K562 (cell line): ENCODE data around the gene CFAP20DC. TPM values are rescaled to one million over a fixed set of nuclear protein-coding genes. Genes with fewer than 3 reads are reported as not detected.

ENCODE experiments used
- BHLHE40 ChIP-seq: IDR thresholded peaks from 2 replicates; pipeline ENCODE4 v1.6.1; 2011; ENCODE audit warnings: low read length, improper control_type of control experiment
- CBFB ChIP-seq: sonication (generic); formaldehyde crosslinking; IDR thresholded peaks from 2 replicates; pipeline ENCODE4 v1.4.0; 2020; ENCODE audit warnings: mild to moderate bottlenecking, missing genetic modification reagents
- CXXC5 ChIP-seq: fragments of 250-450 bp; sonication (Bioruptor Pico); IDR thresholded peaks from 2 replicates; pipeline ENCODE4 v1.8.0; 2022; ENCODE audit warnings: inconsistent platforms, mild to moderate bottlenecking, moderate library complexity
- DLX4 ChIP-seq: fragments of 250-450 bp; sonication (Bioruptor Pico); IDR thresholded peaks from 2 replicates; pipeline ENCODE4 v1.6.1; 2021; ENCODE audit warnings: mild to moderate bottlenecking
- DPF2 ChIP-seq: fragments of 450-650 bp; IDR thresholded peaks from 2 replicates; pipeline ENCODE4 v1.6.1; 2016
- HBP1 ChIP-seq: fragments of 450-650 bp; formaldehyde crosslinking; IDR thresholded peaks from 2 replicates; pipeline ENCODE4 v1.4.0; 2022; ENCODE audit warnings: missing genetic modification characterization
- NRF1 ChIP-seq, 2 experiments: fragments of 450-650 bp; IDR thresholded peaks in 1 of 2; conservative IDR thresholded peaks in 1 of 2; 2 replicates each; pipeline ENCODE4 v1.6.1; 2014; ENCODE audit warnings: mild to moderate bottlenecking in 2 of 2
- PHTF2 ChIP-seq: fragments of 250-450 bp; sonication (Bioruptor Pico); IDR thresholded peaks from 2 replicates; pipeline ENCODE4 v1.5.0; 2021; ENCODE audit warnings: mild to moderate bottlenecking
- PYGO2 ChIP-seq: fragments of 450-650 bp; IDR thresholded peaks from 2 replicates; pipeline ENCODE4 v1.6.1; 2016; ENCODE audit warnings: mild to moderate bottlenecking, missing genetic modification characterization, moderate library complexity, missing compliant biosample characterization
- SOX6 ChIP-seq: fragments of 450-650 bp; IDR thresholded peaks from 2 replicates; pipeline ENCODE4 v1.6.1; 2014; ENCODE audit warnings: mild to moderate bottlenecking
- SRSF1 ChIP-seq: fragments of 200-400 bp; formaldehyde crosslinking; IDR thresholded peaks from 2 replicates; pipeline ENCODE4 v1.6.1; 2017; ENCODE audit warnings: mild to moderate bottlenecking, low read depth, low read length, moderate library complexity
- TAF1 ChIP-seq: IDR thresholded peaks from 2 replicates; pipeline ENCODE4 v1.6.1; 2011; ENCODE audit warnings: mild to moderate bottlenecking, low read length, moderate library complexity; ENCODE audit not compliant: insufficient read depth, control insufficient read depth, severe bottlenecking; ENCODE audit errors: extremely low read depth
- ZBTB40 ChIP-seq, 2 experiments: fragments of 450-650 bp in 1 of 2; sonication (generic) in 1 of 2; formaldehyde crosslinking in 1 of 2; IDR thresholded peaks; 2 replicates each; pipeline versions ENCODE4 v1.7.1 to v1.9.0; 2016 to 2022; ENCODE audit warnings: inconsistent platforms in 1 of 2, mild to moderate bottlenecking in 1 of 2, missing genetic modification reagents in 1 of 2
- ZNF133 ChIP-seq: fragments of 250-450 bp; sonication (Bioruptor Pico); IDR thresholded peaks from 2 replicates; pipeline ENCODE4 v1.4.0; 2020; ENCODE audit warnings: mild to moderate bottlenecking
- ZNF655 ChIP-seq: fragments of 250-450 bp; sonication (Bioruptor Pico); IDR thresholded peaks from 2 replicates; pipeline ENCODE4 v1.5.0; 2021
- polyA plus RNA-seq, 8 experiments: library from polyadenylated mRNA; depleted of rRNA in 4 of 8; stranded (reverse) in 5 of 8; unstranded in 3 of 8; fragments of >200 nt; fragmentation: Nextera tagmentation in 2 of 8; fragmentation: Illumina TruSeq in 1 of 8; extraction: Ambion mirVana in 2 of 8; extraction: Trizol in 1 of 8; gene quantifications; 2 replicates each; pipeline versions ENCODE4 v1.2.1 to v1.2.3, GENCODE V29; 2011 to 2014; ENCODE audit warnings: inconsistent platforms in 1 of 8, missing spikeins in 1 of 8
- total RNA-seq, 7 experiments: library from RNA; depleted of rRNA in 6 of 7; stranded (reverse); fragments of >200 nt in 6 of 7; fragmentation: Illumina TruSeq in 2 of 7; extraction: Trizol in 2 of 7; gene quantifications; 2 replicates each; pipeline versions ENCODE4 v1.2.1 to v1.2.3, GENCODE V29; 2011 to 2021; ENCODE audit warnings: low replicate concordance in 1 of 7

CFAP20DC gene
- total and polyA plus RNA-seq, 9 of the 15 experiments (the other 6 are each of a cell fraction or from before 2014, with no cell fraction given), result 1.6 to 5.9 (median 4.6) TPM

GRCh38 chr3:58857402-58857801, 192.4 kb downstream of the CFAP20DC start (continued):
- TF ChIP-seq ZBTB40 (IDR thresholded peaks at IDR 0.05) (no peak), ZBTB40 (CRISPR knock-in tag; IDR thresholded peaks at IDR 0.05) (no peak), TAF1 (no peak), SRSF1 (no peak), PYGO2 (tag) (no peak), CXXC5 (no peak), ZNF655 (CRISPR knock-in tag) (no peak), BHLHE40 (no peak), HBP1 (CRISPR knock-in tag) (no peak), PHTF2 (no peak), DLX4 (CRISPR knock-in tag) (no peak), CBFB (CRISPR knock-in tag) (no peak), SOX6 (no peak), DPF2 (no peak), ZNF133 (no peak), NRF1 (conservative IDR thresholded peaks at IDR 0.05 in 1 of 2, IDR thresholded peaks at IDR 0.05 in 1 of 2) (no peak)
